HFFc6 (cell line): ENCODE results near the gene PPP5C. TPM values are rescaled to one million over a fixed set of nuclear protein-coding genes. Genes with fewer than 3 reads are reported as not detected.

Source experiments
- DNase-seq: peaks from one replicate; pipeline ENCODE4 v3.0.0-alpha.2; 2018
- H3K27ac Mint-ChIP-seq: 2 replicates; pipeline ENCODE4 v1.8.0; 2020; ENCODE audit warnings: mild to moderate bottlenecking, mixed read lengths
- H3K27me3 Mint-ChIP-seq: 2 replicates; pipeline ENCODE4 v1.8.0; 2021; ENCODE audit warnings: mild to moderate bottlenecking, moderate library complexity, mixed read lengths; ENCODE audit not compliant: insufficient read depth
- H3K36me3 Mint-ChIP-seq: 2 replicates; pipeline ENCODE4 v1.8.0; 2021; ENCODE audit warnings: low read depth, mixed read lengths
- H3K4me1 Mint-ChIP-seq: 2 replicates; pipeline ENCODE4 v1.8.0; 2020; ENCODE audit warnings: low read depth, mixed read lengths
- H3K4me3 Mint-ChIP-seq: 2 replicates; pipeline ENCODE4 v1.8.0; 2020; ENCODE audit warnings: mild to moderate bottlenecking, moderate library complexity, mixed read lengths
- H3K9me3 Mint-ChIP-seq: 2 replicates; pipeline ENCODE4 v1.8.0; 2020; ENCODE audit warnings: mild to moderate bottlenecking, mixed read lengths
- CTCF ChIP-seq: fragments of 200-600 bp; sonication (generic); IDR thresholded peaks from 2 replicates; pipeline ENCODE4 v1.5.0; 2021; ENCODE audit warnings: antibody characterized with exemption, mild to moderate bottlenecking
- total RNA-seq, 6 experiments: library from RNA; stranded (reverse); fragmentation: NEBNext Ultra II Directional; extraction: Animal tissue kit (Norgen Biotek cat#: 25700); gene quantifications; 2 replicates in 1 of 6; 3 replicates in 5 of 6; pipeline ENCODE4 v1.2.3, GENCODE V29; 2021

The PPP5C gene
- total RNA-seq, 6 experiments from 2014 or later: 62.8 to 80.6 (median 76.3) TPM

GRCh38 chr19:46299695-46300094 is 47.2 kb upstream of the PPP5C start:
- TF ChIP-seq CTCF: no peak
- peaks cover 4% of the 10 kb centered on the region for H3K27me3 Mint-ChIP-seq
- H3K4me3 Mint-ChIP-seq: no peak overlapping the region
- H3K9me3 Mint-ChIP-seq: no peaks in the 10 kb centered on the region; the same call in 1 of the 2 replicates
- H3K27ac Mint-ChIP-seq: no peak overlapping the region
- DNase-seq: no peak
- peaks cover 6% of the 10 kb centered on the region; the same call in 1 of the 2 replicates for H3K36me3 Mint-ChIP-seq
- peaks cover 24% of the 10 kb centered on the region for H3K4me1 Mint-ChIP-seq

GRCh38 chr19:46303322-46303690 is 43.6 kb upstream of the PPP5C start:
- no peak for TF ChIP-seq CTCF
- no peak overlapping the region for H3K4me3 Mint-ChIP-seq
- peaks cover 20% of the 10 kb centered on the region for H3K4me1 Mint-ChIP-seq

GRCh38 chr19:46303691-46304397 is 43.0 kb upstream of the PPP5C start:
- Mint-ChIP-seq H3K27ac (no peak overlapping the region), H3K4me1 (peaks cover 16% of the 10 kb centered on the region), H3K27me3 (peaks cover 1% of the 10 kb centered on the region; the same call in 1 of the 2 replicates), H3K9me3 (peaks cover 22% of the 10 kb centered on the region), H3K4me3 (no peak overlapping the region), H3K36me3 (peaks cover 26% of the 10 kb centered on the region)
- no peak for TF ChIP-seq CTCF
- DNase-seq: no peak

More at GRCh38 chr19:46303322-46303690, 43.6 kb upstream of the PPP5C start:
- peaks cover 1% of the 10 kb centered on the region; the same call in 1 of the 2 replicates for H3K27me3 Mint-ChIP-seq
- H3K36me3 Mint-ChIP-seq: peaks cover 26% of the 10 kb centered on the region
- peaks cover 22% of the 10 kb centered on the region for H3K9me3 Mint-ChIP-seq
- H3K27ac Mint-ChIP-seq: no peak overlapping the region
- DNase-seq: no peak

- H3K4me3 Mint-ChIP-seq: no peak overlapping the region
- peaks cover 22% of the 10 kb centered on the region for H3K9me3 Mint-ChIP-seq
- no peaks in the 10 kb centered on the region for H3K4me1 Mint-ChIP-seq
- no peak for TF ChIP-seq CTCF
- no peak overlapping the region for H3K27ac Mint-ChIP-seq
- peaks cover 1% of the 10 kb centered on the region; the same call in 1 of the 2 replicates for H3K27me3 Mint-ChIP-seq
- no peak for DNase-seq
- peaks cover 26% of the 10 kb centered on the region for H3K36me3 Mint-ChIP-seq
Measured at GRCh38 chr19:46306501-46306900, 40.4 kb upstream of the PPP5C start.

- H3K9me3 Mint-ChIP-seq: peaks cover 22% of the 10 kb centered on the region
- H3K36me3 Mint-ChIP-seq: peaks cover 26% of the 10 kb centered on the region
- H3K27me3 Mint-ChIP-seq: peaks cover 1% of the 10 kb centered on the region
- H3K4me3 Mint-ChIP-seq: no peak overlapping the region
- no peaks in the 10 kb centered on the region for H3K4me1 Mint-ChIP-seq
- TF ChIP-seq CTCF: no peak
- H3K27ac Mint-ChIP-seq: no peak overlapping the region
- no peak for DNase-seq
Measured at GRCh38 chr19:46308510-46308909, 38.4 kb upstream of the PPP5C start.
